Mucosa of rectum (tissue), 2 donors: ENCODE results near the gene MAPKAPK3.

Experiments
- H3K27ac ChIP-seq, 2 donors: one replicate each; pipeline ENCODE4 v1.7.0; 2013; ENCODE audit warnings: inconsistent platforms in 2 of 2, low read depth in 2 of 2, low read length in 2 of 2
- H3K27me3 ChIP-seq, 2 donors: one replicate each; pipeline ENCODE4 v1.7.0; 2013; ENCODE audit warnings: low read length in 2 of 2; ENCODE audit not compliant: control insufficient read depth in 2 of 2, insufficient read depth in 2 of 2
- H3K36me3 ChIP-seq, 2 donors: one replicate each; pipeline ENCODE4 v1.7.0; 2013; ENCODE audit warnings: low read length in 2 of 2; ENCODE audit not compliant: control insufficient read depth in 2 of 2, insufficient read depth in 2 of 2
- H3K4me1 ChIP-seq, 2 donors: one replicate each; pipeline ENCODE4 v1.7.0; 2013; ENCODE audit warnings: low read length in 2 of 2, mild to moderate bottlenecking in 1 of 2; ENCODE audit not compliant: control insufficient read depth in 2 of 2, insufficient read depth in 2 of 2
- H3K4me3 ChIP-seq, 2 donors: one replicate each; pipeline ENCODE4 v1.7.0; 2013; ENCODE audit warnings: low read length in 2 of 2
- H3K9ac ChIP-seq, 2 donors: one replicate each; pipeline ENCODE4 v1.7.0; 2013; ENCODE audit warnings: low read length in 2 of 2, low read depth in 1 of 2, mild to moderate bottlenecking in 1 of 2
- H3K9me3 ChIP-seq, 2 donors: one replicate each; pipeline ENCODE4 v1.7.0; 2013; ENCODE audit warnings: low read length in 2 of 2; ENCODE audit not compliant: control insufficient read depth in 2 of 2
- donor health status: healthy.
- donor health status: Normal muscosa, but diverticular disease.

MAPKAPK3 gene

DNA sequence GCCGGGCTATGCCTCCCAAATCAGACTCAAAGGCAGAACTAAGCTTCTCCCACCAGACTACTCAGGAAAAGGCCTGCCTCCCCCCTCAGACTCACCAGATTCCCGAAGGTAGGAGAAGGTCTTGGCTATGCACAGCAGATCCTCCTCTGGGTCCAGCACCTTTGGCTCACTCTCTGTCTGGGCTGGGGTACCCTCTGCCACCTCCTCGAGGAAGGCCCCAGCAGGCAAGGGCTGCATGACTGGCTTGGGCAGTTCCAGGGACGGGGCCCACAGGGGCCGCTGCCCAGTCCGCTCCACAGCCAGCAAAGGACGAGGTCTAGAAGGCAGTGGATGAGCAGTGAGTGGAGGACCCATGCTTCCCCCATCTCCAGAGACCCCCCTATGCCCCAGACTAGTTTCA, 8.7 kb upstream of the MAPKAPK3 start:
- peak overlapping the region in 1 of 2 donors; percentile 83 for H3K4me3 ChIP-seq
- peaks cover 48 to 58% of the 10 kb centered on the region in 2 donors for H3K4me1 ChIP-seq
- H3K27me3 ChIP-seq, result no peaks in the 10 kb centered on the region
- H3K27ac ChIP-seq, result no peak overlapping the region
- H3K9me3 ChIP-seq, result no peaks in the 10 kb centered on the region
- H3K36me3 ChIP-seq, result peaks cover 25 to 49% of the 10 kb centered on the region in 2 donors
- H3K9ac ChIP-seq, result peak overlapping the region in 1 of 2 donors; percentile 14

DNA sequence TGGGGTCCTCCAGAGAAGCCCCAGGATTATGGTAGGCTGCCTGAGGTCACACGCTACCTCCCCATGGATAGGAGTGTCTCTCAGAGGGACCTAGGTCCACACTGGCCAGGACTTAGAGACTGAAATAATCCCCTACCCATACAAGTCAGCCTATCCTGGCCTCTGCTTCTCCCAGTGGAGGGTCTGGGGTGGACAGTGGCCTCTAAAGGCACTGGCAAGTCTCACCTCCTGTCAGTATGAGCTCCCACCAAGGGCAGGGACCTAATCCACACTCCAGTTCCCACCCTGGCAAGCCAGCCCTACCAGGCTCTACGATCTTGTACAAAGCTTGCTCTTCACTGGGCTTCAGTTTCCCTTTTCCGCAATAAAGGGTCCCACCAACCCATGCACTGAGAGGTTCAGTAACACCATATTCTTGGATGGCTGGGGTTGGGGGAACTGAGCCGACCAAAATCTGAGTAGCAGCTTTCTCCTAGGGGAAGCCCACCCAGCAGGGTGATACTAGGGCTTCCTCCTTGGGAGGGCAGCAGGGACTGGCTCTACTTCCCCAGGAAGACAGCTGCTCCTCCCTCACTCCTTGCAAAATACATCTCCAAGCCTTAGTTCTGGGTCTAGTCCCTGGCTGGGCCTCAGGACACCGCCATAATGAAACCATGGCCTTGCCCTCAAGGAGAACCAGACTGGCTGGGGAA, 7.7 kb upstream of the MAPKAPK3 start:
- Histone ChIP-seq H3K27ac (peak overlapping the region in 1 of 2 donors; percentile 97), H3K9ac (peak overlapping the region in 1 of 2 donors; percentile 94), H3K9me3 (no peaks in the 10 kb centered on the region), H3K4me1 (peaks cover 51 to 53% of the 10 kb centered on the region in 2 donors), H3K36me3 (peaks cover 25 to 45% of the 10 kb centered on the region in 2 donors), H3K4me3 (peak overlapping the region in 1 of 2 donors; percentile 83), H3K27me3 (no peaks in the 10 kb centered on the region)

DNA sequence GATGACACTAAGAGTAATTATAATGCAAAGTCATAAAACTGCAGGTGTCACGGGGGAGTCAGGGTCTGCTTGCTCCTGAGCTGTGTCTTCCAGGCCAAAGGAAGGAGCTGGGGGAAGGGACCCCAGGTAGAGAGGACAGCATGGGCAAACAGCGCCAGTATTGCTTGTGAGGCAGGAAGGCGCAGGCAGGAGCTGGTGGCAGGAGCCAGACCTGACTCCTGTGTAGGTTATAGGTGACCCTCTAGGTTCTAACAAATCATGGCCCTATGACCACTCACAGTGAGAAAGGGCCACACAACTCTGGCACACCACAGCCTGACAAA, 7.2 kb upstream of the MAPKAPK3 start:
- Histone ChIP-seq H3K27me3 (no peaks in the 10 kb centered on the region), H3K4me1 (peaks cover 46 to 51% of the 10 kb centered on the region in 2 donors), H3K36me3 (peaks cover 25 to 40% of the 10 kb centered on the region in 2 donors), H3K9me3 (no peaks in the 10 kb centered on the region), H3K27ac (peak overlapping the region in 1 of 2 donors; percentile 97), H3K9ac (peak overlapping the region in 1 of 2 donors; percentile 94), H3K4me3 (peak overlapping the region; percentile 83 to 89)

DNA sequence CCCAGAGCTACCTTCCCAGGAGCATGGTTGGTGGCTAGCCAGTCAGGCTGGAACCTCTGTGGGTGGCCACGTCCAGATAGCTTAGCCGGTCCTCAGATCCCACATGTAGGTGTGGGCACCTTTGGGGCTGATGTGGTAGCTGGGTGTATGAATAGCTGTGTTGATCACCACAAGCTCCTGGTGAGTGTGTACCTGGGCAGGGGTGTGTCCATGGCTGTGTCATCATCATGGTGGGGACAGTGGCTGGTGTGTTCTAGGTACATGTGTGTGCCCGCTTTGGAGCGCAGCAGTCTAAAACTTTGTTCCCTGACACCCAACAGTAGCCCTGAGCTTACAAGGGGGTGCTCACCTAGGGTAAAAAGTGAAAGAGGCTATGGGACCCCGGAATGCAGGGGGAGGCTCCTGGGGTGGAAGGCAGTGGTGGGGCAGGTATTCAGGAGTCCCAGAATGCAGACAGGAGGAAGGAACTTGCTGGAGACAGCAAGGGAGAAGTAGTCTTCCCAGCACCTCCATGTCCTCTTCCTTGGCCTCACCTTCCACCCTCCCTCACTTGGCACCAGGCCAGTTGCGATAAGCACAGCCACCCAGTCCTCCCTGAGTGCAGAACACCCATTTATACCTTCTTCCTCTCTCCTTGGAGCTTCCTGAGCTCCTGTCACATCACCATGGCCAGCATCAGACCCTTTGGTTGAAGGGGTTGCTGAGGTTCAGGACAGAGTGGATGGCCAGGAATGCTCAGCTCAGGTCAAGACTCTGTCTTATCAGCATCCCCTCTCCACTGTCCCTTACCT, 6.6 kb upstream of the MAPKAPK3 start:
- H3K4me3 ChIP-seq, result peak overlapping the region; percentile 83 to 89
- peaks cover 21 to 33% of the 10 kb centered on the region in 2 donors for H3K36me3 ChIP-seq
- peak overlapping the region; percentile 96 to 97 for H3K27ac ChIP-seq
- peaks cover 43 to 46% of the 10 kb centered on the region in 2 donors for H3K4me1 ChIP-seq
- no peaks in the 10 kb centered on the region for H3K27me3 ChIP-seq
- H3K9ac ChIP-seq, result peak overlapping the region; percentile 94 to 96
- H3K9me3 ChIP-seq, result no peaks in the 10 kb centered on the region

DNA sequence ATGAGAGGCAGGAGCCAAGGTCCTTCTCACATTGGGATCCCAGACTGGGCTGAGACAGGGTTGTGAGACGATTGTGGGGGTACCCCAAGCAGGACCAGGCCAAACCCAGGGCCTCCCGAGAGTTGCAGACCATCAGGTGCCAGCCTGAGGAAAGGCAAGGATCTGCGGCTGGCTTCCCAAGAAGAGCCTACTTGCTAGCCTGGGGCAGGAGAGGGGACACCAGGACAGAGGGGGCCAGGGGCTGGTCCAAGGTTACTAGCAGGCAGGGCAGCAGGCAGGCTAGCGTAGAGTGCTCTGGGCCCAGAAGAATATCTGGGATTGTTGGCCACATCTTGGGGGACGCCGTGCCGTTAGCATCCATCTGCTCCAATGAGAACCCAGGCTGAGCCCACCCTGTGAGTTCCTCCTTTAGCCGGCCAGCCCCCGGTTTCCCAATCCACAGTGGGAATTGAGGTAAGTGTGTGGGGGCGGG, 5.9 kb upstream of the MAPKAPK3 start:
- peaks cover 20 to 27% of the 10 kb centered on the region in 2 donors for H3K36me3 ChIP-seq
- peak overlapping the region; percentile 94 to 96 for H3K9ac ChIP-seq
- peaks cover 41 to 42% of the 10 kb centered on the region in 2 donors for H3K4me1 ChIP-seq
- peak overlapping the region; percentile 96 to 97 for H3K27ac ChIP-seq
- H3K4me3 ChIP-seq, result peak overlapping the region; percentile 83 to 89
- no peaks in the 10 kb centered on the region for H3K9me3 ChIP-seq
- no peaks in the 10 kb centered on the region for H3K27me3 ChIP-seq

DNA sequence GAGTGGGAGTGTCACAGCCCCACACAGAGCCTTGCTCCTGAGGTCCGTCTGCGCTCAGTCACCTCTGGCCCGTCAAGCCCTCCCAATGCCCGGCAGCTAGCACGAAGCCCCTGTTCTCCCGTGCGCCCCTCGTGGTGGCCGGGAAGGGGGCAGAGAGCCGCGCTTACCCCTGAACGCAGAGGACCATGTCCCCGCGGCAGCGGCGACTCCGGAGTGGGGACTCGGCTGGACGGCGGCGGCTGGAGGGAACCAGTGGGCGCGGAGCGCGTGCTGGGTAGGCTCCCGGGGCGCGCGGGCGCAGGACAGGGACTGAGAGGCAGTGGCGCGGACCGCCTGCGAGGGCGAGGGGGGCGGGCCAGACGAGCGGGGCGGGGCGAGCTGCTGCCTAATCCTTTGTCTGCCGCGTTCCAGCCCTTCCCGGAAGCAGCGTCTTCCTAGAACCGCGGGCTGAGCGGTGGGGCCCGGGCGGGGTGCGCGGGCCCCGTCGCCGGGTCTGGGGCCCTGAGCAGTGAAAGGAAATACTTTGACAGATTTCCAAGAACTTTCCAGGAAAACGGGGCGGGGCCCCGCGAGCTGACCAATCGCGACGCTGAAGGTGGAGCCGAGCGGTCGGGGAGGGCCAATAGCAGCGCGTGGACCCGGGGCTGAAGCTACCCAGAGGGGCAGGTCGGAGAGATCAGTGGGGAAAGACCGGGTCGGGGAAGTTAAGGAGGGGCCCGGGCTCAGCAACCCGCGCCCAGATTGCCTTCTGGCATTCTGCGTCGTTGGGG, 5.3 kb upstream of the MAPKAPK3 start, which contains the start of gene CISH:
Gene CISH, minus strand, starts transcription at position 311 of the 770 bp plus-strand sequence. Its CDS starts 124 bp downstream, at position 187.
- H3K4me1 ChIP-seq, result peaks cover 42 to 44% of the 10 kb centered on the region in 2 donors

DNA sequence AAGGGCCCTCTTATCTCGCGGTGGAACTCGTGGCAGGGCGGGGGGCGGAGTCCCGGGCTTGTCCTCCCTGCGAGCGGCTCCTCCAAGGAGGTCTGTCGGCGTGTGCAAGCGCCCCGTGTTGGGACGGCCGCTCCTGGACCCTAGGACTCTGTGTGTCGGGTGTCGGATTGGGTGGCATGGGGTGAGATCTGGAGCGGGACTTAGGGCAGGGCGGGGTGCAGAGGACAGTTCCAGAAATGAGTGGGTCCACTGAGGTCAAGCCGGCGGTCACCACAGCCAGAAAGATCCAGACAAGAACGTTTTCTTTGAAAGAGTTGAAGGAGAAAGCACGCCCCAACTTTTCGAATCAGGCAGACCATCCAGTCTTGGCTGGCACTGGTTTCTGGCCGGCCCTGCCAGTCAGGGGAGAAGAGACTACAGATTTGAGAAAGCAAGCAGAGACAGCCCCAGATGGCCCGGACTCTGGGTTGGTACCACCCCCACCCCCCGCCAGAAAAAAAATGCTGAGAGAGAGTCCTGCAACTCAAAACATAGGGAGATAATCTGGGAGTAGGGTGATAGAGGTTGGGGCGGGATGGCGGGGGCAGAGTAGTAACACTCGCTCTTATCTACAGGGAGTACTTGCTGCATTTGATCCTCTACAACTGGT, 4.6 kb upstream of the MAPKAPK3 start:
- Histone ChIP-seq H3K9me3 (no peaks in the 10 kb centered on the region), H3K36me3 (peaks cover 11 to 16% of the 10 kb centered on the region in 2 donors), H3K27ac (peak overlapping the region; percentile 96 to 97), H3K4me1 (peaks cover 42 to 44% of the 10 kb centered on the region in 2 donors), H3K27me3 (no peaks in the 10 kb centered on the region), H3K4me3 (peak overlapping the region; percentile 74 to 89), H3K9ac (peak overlapping the region; percentile 81 to 94)

More for the DNA sequence above, 5.3 kb upstream of the MAPKAPK3 start, which contains the start of gene CISH:
- H3K27ac ChIP-seq, result peak within 1 kb of the TSS; percentile 96 to 97
- H3K9ac ChIP-seq, result peak within 1 kb of the TSS; percentile 94 to 96
- H3K36me3 ChIP-seq, result peaks cover 18 to 23% of the 10 kb centered on the region in 2 donors
- H3K9me3 ChIP-seq, result no peaks in the 10 kb centered on the region
- peak within 1 kb of the TSS; percentile 83 to 89 for H3K4me3 ChIP-seq
- no peaks in the 10 kb centered on the region for H3K27me3 ChIP-seq

DNA sequence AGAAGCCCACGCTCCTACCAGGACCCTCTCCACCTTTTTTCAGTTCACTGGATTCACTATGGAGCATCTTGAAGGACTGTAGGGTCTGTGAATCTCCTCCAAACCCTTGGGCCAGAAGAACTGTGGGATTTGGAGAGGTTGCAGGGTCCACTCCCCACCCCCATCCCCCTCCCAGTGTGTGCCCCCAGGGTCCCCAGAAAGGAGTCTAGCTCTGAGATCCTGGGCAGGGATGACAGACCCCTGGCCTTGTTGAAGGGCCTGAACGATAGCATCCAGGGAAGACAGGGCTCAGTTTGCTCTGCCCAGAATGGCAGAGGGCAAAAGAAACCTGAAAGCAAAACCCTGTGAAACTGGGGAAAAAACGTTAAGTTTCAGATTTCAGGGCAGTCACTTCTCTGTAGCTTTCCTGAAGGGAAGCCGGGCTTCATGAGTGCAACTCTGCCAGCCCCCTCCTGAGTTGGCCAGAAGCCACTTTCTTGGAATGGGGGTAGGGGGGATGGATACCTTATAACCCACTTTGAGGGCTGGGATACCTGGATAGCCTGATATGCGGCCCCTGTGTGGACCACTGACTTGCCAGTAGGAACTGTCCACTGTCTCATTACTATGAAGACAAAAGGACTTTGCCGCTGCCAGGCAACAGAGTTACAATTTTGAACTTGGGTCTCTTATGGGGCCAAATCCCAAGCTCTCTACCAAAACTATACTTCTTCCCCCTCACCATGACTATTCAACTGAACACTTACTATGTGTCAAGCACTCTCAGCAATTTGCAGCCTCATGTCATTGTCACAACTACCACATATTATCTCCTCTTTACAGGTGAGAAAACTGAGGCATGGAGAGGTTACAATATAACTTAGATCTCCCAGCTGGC, 3.7 kb upstream of the MAPKAPK3 start:
- Histone ChIP-seq H3K9me3 (no peaks in the 10 kb centered on the region), H3K27me3 (no peaks in the 10 kb centered on the region), H3K36me3 (peaks cover 2 to 7% of the 10 kb centered on the region in 2 donors), H3K4me3 (peak overlapping the region; percentile 74 to 89), H3K9ac (peak overlapping the region; percentile 81 to 94), H3K4me1 (peaks cover 48 to 51% of the 10 kb centered on the region in 2 donors), H3K27ac (peak overlapping the region in 1 of 2 donors; percentile 97)
